ENCODE data around the gene AP5B1. TPM values are rescaled to one million over a fixed set of nuclear protein-coding genes. Genes with fewer than 3 reads are reported as not detected.

AP5B1 gene
- total and polyA plus RNA-seq, 4 donors, result 8.6 to 35.5 (median 24.0) TPM

GRCh38 chr11:65794570-65795510 is 14.1 kb upstream of the AP5B1 start:
- 91 to 92% methylated on average over 42 of the region's 42 CpGs for WGBS, 2 donors
- Histone ChIP-seq H3K9me3 (ENCODE audit: control insufficient read depth in 4 of 4, insufficient read depth in 3 of 4, low read length in 3 of 4) (peaks cover 0 to 3% (median 0%) of the 10 kb centered on the region in 4 donors), H3K9ac (ENCODE audit: insufficient read depth in 1 of 2, low read length in 2 of 2) (no peak overlapping the region), H3K4me1 (ENCODE audit: control insufficient read depth in 5 of 5, insufficient read depth in 5 of 5, low read length in 5 of 5) (peaks cover 0 to 14% (median 3%) of the 10 kb centered on the region in 5 donors), H3K36me3 (ENCODE audit: control insufficient read depth in 4 of 4, insufficient read depth in 4 of 4, low read length in 4 of 4) (no peaks in the 10 kb centered on the region), H3K27ac (ENCODE audit: low read depth in 1 of 2, low read length in 1 of 2) (no peak overlapping the region), H3K4me3 (no peak overlapping the region), H3K27me3 (ENCODE audit: control insufficient read depth in 3 of 3, insufficient read depth in 3 of 3, low read length in 2 of 3) (no peaks in the 10 kb centered on the region)
- no peak for TF ChIP-seq CTCF (IDR thresholded peaks at IDR 0.05; ENCODE audit: control extremely low read depth, extremely low read depth)
- ATAC-seq (ENCODE audit: insufficient read depth, low FRiP score) (no peak), DNase-seq (no peak)

GRCh38 chr11:65793625-65794400 is 13.0 kb upstream of the AP5B1 start:
- peaks cover 0 to 3% (median 0%) of the 10 kb centered on the region in 4 donors for H3K9me3 ChIP-seq (ENCODE audit: control insufficient read depth in 4 of 4, insufficient read depth in 3 of 4, low read length in 3 of 4)
- no peaks in the 10 kb centered on the region for H3K36me3 ChIP-seq (ENCODE audit: control insufficient read depth in 4 of 4, insufficient read depth in 4 of 4, low read length in 4 of 4)
- no peak overlapping the region for H3K9ac ChIP-seq (ENCODE audit: insufficient read depth in 1 of 2, low read length in 2 of 2)
- 93 to 95% methylated on average over 29 of the region's 29 CpGs for WGBS, 2 donors
- peaks cover 0 to 7% (median 3%) of the 10 kb centered on the region in 3 donors for H3K27me3 ChIP-seq (ENCODE audit: control insufficient read depth in 3 of 3, insufficient read depth in 3 of 3, low read length in 2 of 3)
- H3K4me3 ChIP-seq, result no peak overlapping the region
- H3K4me1 ChIP-seq (ENCODE audit: control insufficient read depth in 5 of 5, insufficient read depth in 5 of 5, low read length in 5 of 5), result peaks cover 0 to 14% (median 3%) of the 10 kb centered on the region in 5 donors
- H3K27ac ChIP-seq (ENCODE audit: low read depth in 1 of 2, low read length in 1 of 2), result no peak overlapping the region
- DNase-seq (no peak), ATAC-seq (ENCODE audit: insufficient read depth, low FRiP score) (no peak)
- no peak for TF ChIP-seq CTCF (IDR thresholded peaks at IDR 0.05; ENCODE audit: control extremely low read depth, extremely low read depth)

- Histone ChIP-seq H3K9me3 (ENCODE audit: control insufficient read depth in 4 of 4, insufficient read depth in 3 of 4, low read length in 3 of 4) (peaks cover 0 to 3% (median 0%) of the 10 kb centered on the region in 4 donors), H3K9ac (ENCODE audit: insufficient read depth in 1 of 2, low read length in 2 of 2) (no peak overlapping the region), H3K4me3 (no peak overlapping the region), H3K27ac (ENCODE audit: low read depth in 1 of 2, low read length in 1 of 2) (no peak overlapping the region), H3K36me3 (ENCODE audit: control insufficient read depth in 4 of 4, insufficient read depth in 4 of 4, low read length in 4 of 4) (no peaks in the 10 kb centered on the region), H3K27me3 (ENCODE audit: control insufficient read depth in 3 of 3, insufficient read depth in 3 of 3, low read length in 2 of 3) (peaks cover 0 to 9% (median 9%) of the 10 kb centered on the region in 3 donors), H3K4me1 (ENCODE audit: control insufficient read depth in 5 of 5, insufficient read depth in 5 of 5, low read length in 5 of 5) (peaks cover 0 to 18% (median 3%) of the 10 kb centered on the region in 5 donors)
- TF ChIP-seq CTCF (IDR thresholded peaks at IDR 0.05; ENCODE audit: control extremely low read depth, extremely low read depth), result no peak
- no peak for DNase-seq
- ATAC-seq (ENCODE audit: insufficient read depth, low FRiP score), result no peak
- WGBS, 2 donors, result 56 to 85% methylated on average over 16 of the region's 16 CpGs
Observed at GRCh38 chr11:65793144-65793581, 12.4 kb upstream of the AP5B1 start.
